Germinal center (tissue), 1 donor: Measurements from ENCODE around the gene SLC22A8.
A peak's percentile ranks its signal among the peaks of the same experiment; 100 is the strongest.
"Not testable (repeated sequence)": the region's sequence is repeated elsewhere in the genome, so short reads cannot be mapped to it uniquely, and the experiment has no call there.

ENCODE experiments used
- DNase-seq: peaks from one replicate; pipeline ENCODE4 v3.0.0; 2012; ENCODE audit warnings: mixed read lengths, low spot score

The SLC22A8 gene

GRCh38 chr11:63015521-63016215 is at the start of gene SLC22A8:
SLC22A8 (minus strand) TSS chr11:63015841; CDS start chr11:63014958, 883 bp downstream.
- DNase-seq = no peak

GRCh38 chr11:63046203-63046602 is 30.6 kb upstream of the SLC22A8 start:
- DNase-seq = not testable (repeated sequence)

- no peak for DNase-seq
Observed at GRCh38 chr11:63042596-63042995, 27.0 kb upstream of the SLC22A8 start.

- no peak for DNase-seq
Observed at GRCh38 chr11:63032457-63032856, 16.8 kb upstream of the SLC22A8 start.

GRCh38 chr11:63023841-63024648 is 8.4 kb upstream of the SLC22A8 start:
- peak; percentile 81 for DNase-seq

GRCh38 chr11:63023222-63023814 is 7.7 kb upstream of the SLC22A8 start:
- DNase-seq = no peak

GRCh38 chr11:63022441-63022840 is 6.8 kb upstream of the SLC22A8 start:
- no peak for DNase-seq

- DNase-seq = no peak
Observed at GRCh38 chr11:63020671-63021291, 5.1 kb upstream of the SLC22A8 start.

GRCh38 chr11:63019506-63019905 is 3.9 kb upstream of the SLC22A8 start:
- DNase-seq = no peak

GRCh38 chr11:63017306-63017974 is 1.8 kb upstream of the SLC22A8 start:
- no peak for DNase-seq

- DNase-seq = no peak
Observed at GRCh38 chr11:63014408-63015055, 1.1 kb downstream of the SLC22A8 start.

GRCh38 chr11:63012839-63013238 is 2.8 kb downstream of the SLC22A8 start:
- no peak for DNase-seq

GRCh38 chr11:63012430-63012829 is 3.2 kb downstream of the SLC22A8 start:
- no peak for DNase-seq

- no peak for DNase-seq
Observed at GRCh38 chr11:63010934-63011439, 4.7 kb downstream of the SLC22A8 start.

GRCh38 chr11:63007920-63008319 is 7.7 kb downstream of the SLC22A8 start:
- no peak for DNase-seq

GRCh38 chr11:63001456-63001855 is 14.2 kb downstream of the SLC22A8 start:
- DNase-seq = no peak

- no peak for DNase-seq
Observed at GRCh38 chr11:62999649-63000048, 16.0 kb downstream of the SLC22A8 start.

GRCh38 chr11:62999156-62999555 is 16.5 kb downstream of the SLC22A8 start:
- no peak for DNase-seq

GRCh38 chr11:62996271-62996670 is 19.4 kb downstream of the SLC22A8 start:
- DNase-seq = no peak

- DNase-seq = no peak
Observed at GRCh38 chr11:62994775-62995174, 20.9 kb downstream of the SLC22A8 start.

GRCh38 chr11:62988276-62988675 is 27.4 kb downstream of the SLC22A8 start:
- no peak for DNase-seq
